ENCODE results near the gene TIA1. TPM values are rescaled to one million over a fixed set of nuclear protein-coding genes. Genes with fewer than 3 reads are reported as not detected.
"Not testable (repeated sequence)": the region's sequence is repeated elsewhere in the genome, so short reads cannot be mapped to it uniquely, and the experiment has no call there.

The TIA1 gene
- total RNA-seq, 1 donor from 2014 or later: 534 TPM

DNA sequence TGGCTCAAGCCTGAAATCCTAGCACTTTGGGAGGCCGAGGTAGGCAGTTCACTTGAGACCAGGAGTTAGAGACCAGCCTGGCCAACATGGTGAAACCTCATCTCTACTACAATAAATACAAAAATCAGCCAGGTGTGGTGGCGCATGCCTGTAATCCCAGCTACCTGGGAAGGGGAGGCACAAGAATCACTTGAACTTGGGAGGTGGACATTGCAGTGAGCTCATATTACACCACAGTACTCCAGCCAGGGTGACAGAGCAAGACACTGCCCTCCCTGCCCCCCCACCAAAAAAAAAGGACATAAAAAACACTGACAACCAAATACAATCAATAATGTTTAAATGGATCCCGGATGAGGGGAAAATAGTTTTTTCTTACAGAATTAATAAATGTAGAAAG lies 7.8 kb downstream of the TIA1 start:
- DNase-seq (ENCODE audit: low spot score, unreplicated experiment): no peak
- H3K36me3 Mint-ChIP-seq (ENCODE audit: insufficient read depth): peaks cover 23% of the 10 kb centered on the region

DNA sequence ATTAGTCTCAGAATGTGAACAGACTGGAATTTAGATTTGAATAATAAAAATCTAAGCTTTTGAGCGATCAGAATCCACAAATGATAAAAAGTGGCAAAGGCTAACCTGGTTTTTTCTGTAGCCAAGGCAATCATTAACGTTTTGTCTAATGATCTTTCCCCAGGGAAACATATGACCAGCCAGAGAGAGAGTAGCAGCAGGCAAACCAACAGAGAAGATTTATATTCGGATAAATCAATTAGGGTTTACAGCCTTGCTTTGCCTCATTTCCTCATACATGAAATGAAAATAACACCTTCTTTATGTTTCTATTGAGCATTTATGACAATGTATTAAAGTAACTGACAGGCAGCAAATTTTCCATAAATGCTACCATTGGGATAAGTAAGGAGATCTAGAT lies 14.5 kb downstream of the TIA1 start:
- Mint-ChIP-seq H3K27ac (peak overlapping the region; percentile 83), H3K27me3 (no peaks in the 10 kb centered on the region), H3K36me3 (ENCODE audit: insufficient read depth) (peaks cover 26% of the 10 kb centered on the region)

More for the DNA sequence above, 7.8 kb downstream of the TIA1 start:
- TF ChIP-seq, protein P1, sequence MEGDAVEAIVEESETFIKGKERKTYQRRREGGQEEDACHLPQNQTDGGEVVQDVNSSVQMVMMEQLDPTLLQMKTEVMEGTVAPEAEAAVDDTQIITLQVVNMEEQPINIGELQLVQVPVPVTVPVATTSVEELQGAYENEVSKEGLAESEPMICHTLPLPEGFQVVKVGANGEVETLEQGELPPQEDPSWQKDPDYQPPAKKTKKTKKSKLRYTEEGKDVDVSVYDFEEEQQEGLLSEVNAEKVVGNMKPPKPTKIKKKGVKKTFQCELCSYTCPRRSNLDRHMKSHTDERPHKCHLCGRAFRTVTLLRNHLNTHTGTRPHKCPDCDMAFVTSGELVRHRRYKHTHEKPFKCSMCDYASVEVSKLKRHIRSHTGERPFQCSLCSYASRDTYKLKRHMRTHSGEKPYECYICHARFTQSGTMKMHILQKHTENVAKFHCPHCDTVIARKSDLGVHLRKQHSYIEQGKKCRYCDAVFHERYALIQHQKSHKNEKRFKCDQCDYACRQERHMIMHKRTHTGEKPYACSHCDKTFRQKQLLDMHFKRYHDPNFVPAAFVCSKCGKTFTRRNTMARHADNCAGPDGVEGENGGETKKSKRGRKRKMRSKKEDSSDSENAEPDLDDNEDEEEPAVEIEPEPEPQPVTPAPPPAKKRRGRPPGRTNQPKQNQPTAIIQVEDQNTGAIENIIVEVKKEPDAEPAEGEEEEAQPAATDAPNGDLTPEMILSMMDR (IDR thresholded peaks at IDR 0.05; ENCODE audit: unreplicated experiment): no peak
- H3K27ac Mint-ChIP-seq: no peak overlapping the region
- peaks cover 23% of the 10 kb centered on the region for H3K4me1 Mint-ChIP-seq (ENCODE audit: low read depth)
- no peaks in the 10 kb centered on the region for H3K27me3 Mint-ChIP-seq
- H3K9me3 Mint-ChIP-seq (ENCODE audit: low read depth): no peaks in the 10 kb centered on the region
- no peak overlapping the region for H3K4me3 Mint-ChIP-seq (ENCODE audit: low read depth)

DNA sequence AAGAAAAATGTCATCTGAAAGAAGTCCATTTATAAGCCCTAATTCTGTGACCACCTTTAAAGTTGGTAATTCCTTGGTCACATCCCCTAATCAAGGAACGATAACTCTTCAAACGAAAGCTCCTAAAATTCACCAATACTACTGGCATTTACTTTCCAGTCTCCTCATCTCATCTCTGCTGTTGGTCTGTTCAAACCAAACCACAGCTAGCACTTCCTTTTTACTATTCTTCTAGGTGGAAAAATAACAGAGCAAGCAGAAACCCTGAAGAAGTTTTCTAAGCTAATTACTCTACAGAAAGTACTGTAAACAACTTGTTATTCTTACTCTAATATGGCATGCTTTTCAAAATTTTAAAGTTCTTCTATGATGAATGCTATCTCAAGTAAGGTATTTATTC lies 21.6 kb downstream of the TIA1 start:
- H3K27me3 Mint-ChIP-seq: no peaks in the 10 kb centered on the region
- H3K9me3 Mint-ChIP-seq (ENCODE audit: low read depth): no peaks in the 10 kb centered on the region
- H3K27ac Mint-ChIP-seq: no peak overlapping the region
- H3K36me3 Mint-ChIP-seq (ENCODE audit: insufficient read depth): peaks cover 33% of the 10 kb centered on the region
- peaks cover 2% of the 10 kb centered on the region for H3K4me1 Mint-ChIP-seq (ENCODE audit: low read depth)
- DNase-seq (ENCODE audit: low spot score, unreplicated experiment): no peak
- H3K4me3 Mint-ChIP-seq (ENCODE audit: low read depth): no peak overlapping the region
- TF ChIP-seq, protein P1 (IDR thresholded peaks at IDR 0.05; ENCODE audit: unreplicated experiment): no peak

More for the DNA sequence above, 14.5 kb downstream of the TIA1 start:
- no peak for DNase-seq (ENCODE audit: low spot score, unreplicated experiment)
- Mint-ChIP-seq H3K4me3 (ENCODE audit: low read depth) (no peak overlapping the region), H3K9me3 (ENCODE audit: low read depth) (no peaks in the 10 kb centered on the region), H3K4me1 (ENCODE audit: low read depth) (peaks cover 8% of the 10 kb centered on the region)
- TF ChIP-seq, protein P1 (IDR thresholded peaks at IDR 0.05; ENCODE audit: unreplicated experiment): no peak

DNA sequence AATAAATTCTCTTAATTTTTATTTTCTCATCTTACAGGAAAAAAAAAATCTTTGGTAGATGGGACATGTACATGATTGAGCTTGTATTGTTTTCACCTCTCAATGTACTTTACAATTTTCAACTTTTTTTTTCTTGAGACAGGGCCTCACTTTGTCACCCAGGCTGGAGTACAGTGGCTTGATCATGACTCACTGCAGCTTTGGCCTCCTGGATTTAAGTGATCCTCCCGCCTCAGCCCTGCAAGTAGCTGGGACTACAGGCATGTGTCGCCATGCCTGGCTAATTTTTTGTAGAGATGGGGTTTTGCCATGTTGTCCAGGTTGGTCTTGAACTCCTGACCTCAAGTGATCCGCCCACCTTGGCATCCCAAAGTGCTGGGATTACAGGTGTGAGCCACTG lies 25.1 kb downstream of the TIA1 start:
- not testable (repeated sequence) for H3K9me3 Mint-ChIP-seq (ENCODE audit: low read depth); H3K4me3 Mint-ChIP-seq (ENCODE audit: low read depth); H3K27ac Mint-ChIP-seq; H3K4me1 Mint-ChIP-seq (ENCODE audit: low read depth); H3K27me3 Mint-ChIP-seq; DNase-seq (ENCODE audit: low spot score, unreplicated experiment)
- peaks cover 39% of the 10 kb centered on the region for H3K36me3 Mint-ChIP-seq (ENCODE audit: insufficient read depth)

DNA sequence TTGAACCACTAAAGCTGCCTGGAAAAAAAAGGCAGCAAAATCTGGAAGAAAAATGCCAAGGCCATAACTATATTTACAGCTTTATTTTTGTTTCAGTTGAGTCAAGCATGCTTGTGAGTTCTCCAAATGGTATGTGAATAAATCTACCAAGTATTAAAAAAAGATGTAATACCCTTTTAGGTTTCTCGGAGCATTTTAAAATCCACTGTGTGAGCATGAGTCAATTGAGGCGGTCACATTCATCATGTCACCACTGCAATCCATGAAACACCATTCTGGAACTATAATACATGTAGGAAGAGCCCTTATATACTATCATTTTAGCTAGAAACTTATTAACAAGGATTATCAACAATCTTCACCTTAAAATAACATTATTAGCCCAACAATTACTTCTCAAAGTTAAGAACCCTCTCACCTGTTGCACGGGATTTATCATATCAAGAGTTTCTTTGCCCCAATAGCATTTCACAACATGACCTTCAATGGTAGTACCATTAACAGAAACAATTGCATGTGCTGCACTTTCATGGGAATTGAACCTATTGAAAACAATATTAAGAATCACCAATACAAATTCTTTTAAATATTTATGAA lies 33.4 kb downstream of the TIA1 start:
- no peaks in the 10 kb centered on the region for H3K27me3 Mint-ChIP-seq
- H3K4me3 Mint-ChIP-seq (ENCODE audit: low read depth): no peak overlapping the region
- H3K27ac Mint-ChIP-seq: no peak overlapping the region
- H3K9me3 Mint-ChIP-seq (ENCODE audit: low read depth): no peaks in the 10 kb centered on the region
- peaks cover 3% of the 10 kb centered on the region for H3K4me1 Mint-ChIP-seq (ENCODE audit: low read depth)
- no peak for DNase-seq (ENCODE audit: low spot score, unreplicated experiment)
- TF ChIP-seq, protein P1 (IDR thresholded peaks at IDR 0.05; ENCODE audit: unreplicated experiment): no peak
- peaks cover 34% of the 10 kb centered on the region for H3K36me3 Mint-ChIP-seq (ENCODE audit: insufficient read depth)

DNA sequence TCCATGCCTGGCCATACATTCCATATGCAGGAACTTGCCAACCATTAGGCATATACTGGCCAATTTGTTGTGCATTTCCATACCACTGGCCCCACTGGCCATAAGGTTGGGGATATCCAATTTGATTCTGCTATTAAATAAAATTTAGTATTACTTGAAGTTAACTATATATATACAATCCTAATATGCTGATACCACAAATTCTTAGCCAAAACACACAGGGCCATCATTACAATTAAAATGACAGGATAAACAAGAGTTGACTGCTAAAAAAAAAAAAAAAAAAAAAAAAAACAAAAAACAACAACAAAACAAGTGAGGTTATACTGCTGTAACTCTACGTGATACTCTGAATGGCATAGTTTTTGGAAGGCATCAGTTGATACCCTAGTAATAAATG lies 34.1 kb downstream of the TIA1 start:
- Mint-ChIP-seq H3K27me3 (no peaks in the 10 kb centered on the region), H3K27ac (no peak overlapping the region), H3K4me3 (ENCODE audit: low read depth) (no peak overlapping the region), H3K36me3 (ENCODE audit: insufficient read depth) (peaks cover 36% of the 10 kb centered on the region), H3K4me1 (ENCODE audit: low read depth) (peaks cover 3% of the 10 kb centered on the region), H3K9me3 (ENCODE audit: low read depth) (no peaks in the 10 kb centered on the region)
- DNase-seq (ENCODE audit: low spot score, unreplicated experiment): no peak
- TF ChIP-seq, protein P1 (IDR thresholded peaks at IDR 0.05; ENCODE audit: unreplicated experiment): no peak

Data from progenitor cell of endocrine pancreas (in vitro differentiated cells).